ENCODE results near the gene UQCC5.
"Not testable (repeated sequence)": the region's sequence is repeated elsewhere in the genome, so short reads cannot be mapped to it uniquely, and the experiment has no call there.

Gene UQCC5

DNA sequence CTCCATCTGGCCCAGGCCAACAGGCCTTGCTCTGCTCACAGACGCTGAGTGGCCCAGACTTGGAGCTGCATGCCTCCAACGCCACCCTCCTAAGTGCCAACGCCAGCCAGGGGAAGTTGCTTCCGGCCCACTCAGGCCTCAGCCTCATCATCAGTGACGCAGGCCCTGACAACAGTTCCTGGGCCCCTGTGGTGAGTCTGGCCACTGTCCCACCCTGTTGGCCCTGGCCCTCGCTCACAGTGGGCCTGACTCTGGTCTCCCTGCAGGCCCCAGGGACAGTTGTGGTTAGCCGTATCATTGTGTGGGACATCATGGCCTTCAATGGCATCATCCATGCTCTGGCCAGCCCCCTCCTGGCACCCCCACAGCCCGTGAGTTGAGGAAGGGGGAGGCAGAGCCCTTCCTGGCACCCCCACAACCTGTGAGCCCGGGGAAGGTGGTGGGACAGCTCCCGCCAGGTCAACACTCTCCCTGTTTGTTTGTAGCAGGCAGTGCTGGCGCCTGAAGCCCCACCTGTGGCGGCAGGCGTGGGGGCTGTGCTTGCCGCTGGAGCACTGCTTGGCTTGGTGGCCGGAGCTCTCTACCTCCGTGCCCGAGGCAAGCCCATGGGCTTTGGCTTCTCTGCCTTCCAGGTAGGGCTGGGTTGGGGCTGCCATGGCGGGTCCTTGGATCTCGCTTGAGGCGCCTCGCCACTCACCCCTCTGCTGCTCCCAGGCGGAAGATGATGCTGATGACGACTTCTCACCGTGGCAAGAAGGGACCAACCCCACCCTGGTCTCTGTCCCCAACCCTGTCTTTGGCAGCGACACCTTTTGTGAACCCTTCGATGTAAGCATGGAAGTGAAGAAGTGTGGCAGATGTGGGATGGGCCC, 12.8 kb upstream of the UQCC5 start:
- DNase-seq: no peak

DNA sequence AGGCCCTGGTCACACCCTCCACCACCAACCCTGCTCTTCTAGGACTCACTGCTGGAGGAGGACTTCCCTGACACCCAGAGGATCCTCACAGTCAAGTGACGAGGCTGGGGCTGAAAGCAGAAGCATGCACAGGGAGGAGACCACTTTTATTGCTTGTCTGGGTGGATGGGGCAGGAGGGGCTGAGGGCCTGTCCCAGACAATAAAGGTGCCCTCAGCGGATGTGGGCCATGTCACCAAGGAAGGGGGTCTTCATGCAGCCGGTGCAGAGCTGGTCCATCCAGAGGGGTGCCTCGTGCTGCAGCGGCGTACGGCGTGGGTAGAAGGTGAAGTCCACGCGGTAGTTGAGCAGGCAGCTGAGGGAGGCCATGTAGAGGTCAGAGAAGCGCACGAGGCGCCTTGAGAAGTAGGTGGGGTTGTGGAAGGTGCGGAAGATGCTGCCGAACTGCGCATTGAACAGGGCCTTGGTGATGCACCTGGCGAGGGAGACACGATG, 12.1 kb upstream of the UQCC5 start:
- DNase-seq: no peak

DNA sequence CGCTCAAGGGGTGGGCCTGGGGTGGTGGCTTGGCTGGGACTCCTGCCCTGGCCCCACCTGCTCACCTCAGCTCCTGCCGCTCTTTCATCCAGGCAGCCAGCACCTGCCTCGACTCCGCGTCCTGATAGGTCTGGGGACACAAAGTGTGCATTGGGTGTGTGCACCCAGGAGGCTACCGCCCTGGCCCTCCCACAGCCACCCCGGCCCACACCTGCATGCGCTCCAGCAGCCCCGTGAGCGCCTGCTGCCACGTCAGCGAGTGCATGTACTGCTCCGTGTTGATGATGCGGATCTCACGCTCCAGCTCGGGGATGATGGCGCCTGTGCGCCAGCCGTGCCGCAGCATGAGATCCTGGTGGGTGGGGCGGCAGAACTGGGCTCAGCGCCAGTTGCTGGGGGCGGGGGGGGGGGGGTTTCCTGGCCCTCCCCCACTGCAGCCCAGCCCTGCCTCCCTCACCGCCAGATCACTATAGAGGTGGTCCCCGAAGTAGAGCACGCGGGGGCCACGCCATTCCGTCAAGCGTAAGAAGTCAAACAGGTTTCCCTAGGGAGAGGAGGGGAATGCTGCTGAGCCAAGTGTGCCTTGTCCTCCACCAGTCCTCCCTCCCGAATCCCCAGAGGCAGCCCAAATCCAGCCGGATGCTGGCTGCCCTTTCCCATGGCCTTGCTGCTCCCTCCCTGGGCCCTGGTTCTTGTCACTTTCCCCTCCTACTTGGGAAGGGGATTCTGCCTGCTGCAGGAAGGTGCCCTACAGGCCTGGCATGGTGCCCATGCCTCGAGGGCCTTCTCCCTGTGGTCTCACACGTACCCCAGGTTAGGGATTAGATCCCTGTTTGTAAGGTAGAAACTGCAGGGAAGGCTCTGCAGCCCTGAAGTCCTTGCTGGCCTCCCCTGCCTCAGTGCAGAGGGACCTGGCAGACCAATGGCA, 11.4 kb upstream of the UQCC5 start:
- no peak for DNase-seq

DNA sequence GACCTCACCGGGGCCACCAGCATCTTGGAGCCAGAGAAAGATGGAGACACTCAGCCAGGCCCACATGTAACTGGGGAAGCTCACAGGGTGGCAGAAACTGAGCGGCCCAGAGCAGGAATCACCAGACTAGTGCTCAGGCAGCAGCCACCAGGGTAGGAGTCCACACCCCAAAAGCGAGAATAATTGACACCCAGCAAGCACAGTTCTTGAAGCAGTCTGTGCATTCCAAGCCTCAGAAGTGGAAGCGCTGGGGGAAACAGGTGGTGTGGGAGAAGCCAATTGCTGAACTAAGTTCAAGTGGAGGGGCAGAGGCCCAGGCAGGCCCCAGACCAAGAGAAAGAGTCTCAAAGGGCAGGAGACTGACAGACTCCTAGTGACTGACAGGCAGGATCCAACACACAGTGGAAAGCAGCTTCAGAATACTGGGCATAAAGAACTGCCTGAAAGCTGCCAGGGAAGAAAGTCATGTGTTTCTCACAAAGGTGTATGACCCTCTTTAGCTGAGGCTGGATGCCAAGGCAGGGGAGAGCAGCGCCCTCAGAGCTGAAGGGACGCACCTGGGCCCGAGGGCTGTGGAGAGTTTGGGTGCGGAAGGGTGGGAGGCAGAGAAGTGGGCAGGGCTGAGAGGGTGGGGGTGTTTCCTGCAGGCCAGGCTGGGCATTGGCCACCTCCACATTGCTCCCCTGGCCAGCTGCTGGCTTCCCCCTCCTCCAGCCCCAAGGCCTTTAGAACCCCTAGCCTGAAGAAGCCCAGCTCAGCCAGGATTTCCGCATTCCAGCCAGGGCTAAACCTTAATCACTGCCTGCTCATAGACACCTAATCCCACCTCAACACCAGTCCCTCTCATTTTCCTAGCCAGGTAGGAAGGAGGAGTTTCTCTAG, 10.5 kb upstream of the UQCC5 start:
- no peak for DNase-seq

DNA sequence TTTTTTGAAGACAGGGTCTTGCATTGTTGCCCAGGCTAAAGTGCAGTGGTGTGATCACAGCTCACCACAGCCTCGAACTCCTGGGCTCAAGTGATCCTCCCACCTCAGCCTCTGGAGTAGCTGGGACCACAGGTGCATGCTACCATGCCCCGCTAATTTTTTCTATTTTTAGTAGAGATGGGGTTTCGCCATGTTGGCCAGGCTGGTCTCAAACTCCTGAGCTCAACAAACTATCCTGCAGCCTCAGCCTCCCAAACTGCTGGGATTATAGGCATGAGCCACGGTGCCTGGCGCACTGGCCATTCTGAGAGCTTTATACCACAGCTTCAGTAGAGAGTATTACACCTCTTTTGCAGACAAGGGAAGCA, 9.8 kb upstream of the UQCC5 start:
- DNase-seq: not testable (repeated sequence)

DNA sequence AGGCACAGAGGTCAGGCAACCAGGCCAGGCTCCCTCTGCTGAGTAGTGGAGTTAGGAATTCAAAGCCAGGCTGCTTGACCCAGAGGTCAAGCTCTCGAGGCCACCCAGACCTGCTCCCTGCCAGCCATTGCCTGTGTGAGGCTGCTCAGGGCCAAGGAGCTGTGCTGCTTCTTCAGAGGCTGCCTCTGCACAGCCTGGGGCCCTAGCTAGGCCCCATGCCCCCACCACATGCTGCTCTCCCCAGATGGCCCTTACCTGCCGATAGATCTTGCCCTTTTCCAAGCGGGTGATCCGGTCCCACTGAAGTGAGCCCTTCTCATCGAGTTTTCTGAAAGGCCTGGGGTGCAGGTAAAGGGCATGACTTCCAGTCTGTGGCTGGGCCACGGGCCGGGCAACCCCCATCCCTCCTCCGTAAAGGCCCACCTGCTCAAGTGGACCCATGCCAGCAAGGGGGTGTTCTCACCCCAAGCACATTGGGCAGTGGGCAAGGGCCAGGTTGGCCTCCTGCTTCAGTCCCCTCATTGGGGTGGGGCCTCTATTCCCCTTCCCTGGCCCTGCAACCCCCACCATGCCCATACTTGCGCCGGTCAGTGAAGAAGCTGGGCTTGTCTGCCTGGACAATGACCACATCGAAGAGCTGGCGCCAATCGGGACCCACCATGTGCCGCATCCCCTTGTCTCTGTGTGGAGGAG, 9.2 kb upstream of the UQCC5 start:
- DNase-seq: no peak

DNA sequence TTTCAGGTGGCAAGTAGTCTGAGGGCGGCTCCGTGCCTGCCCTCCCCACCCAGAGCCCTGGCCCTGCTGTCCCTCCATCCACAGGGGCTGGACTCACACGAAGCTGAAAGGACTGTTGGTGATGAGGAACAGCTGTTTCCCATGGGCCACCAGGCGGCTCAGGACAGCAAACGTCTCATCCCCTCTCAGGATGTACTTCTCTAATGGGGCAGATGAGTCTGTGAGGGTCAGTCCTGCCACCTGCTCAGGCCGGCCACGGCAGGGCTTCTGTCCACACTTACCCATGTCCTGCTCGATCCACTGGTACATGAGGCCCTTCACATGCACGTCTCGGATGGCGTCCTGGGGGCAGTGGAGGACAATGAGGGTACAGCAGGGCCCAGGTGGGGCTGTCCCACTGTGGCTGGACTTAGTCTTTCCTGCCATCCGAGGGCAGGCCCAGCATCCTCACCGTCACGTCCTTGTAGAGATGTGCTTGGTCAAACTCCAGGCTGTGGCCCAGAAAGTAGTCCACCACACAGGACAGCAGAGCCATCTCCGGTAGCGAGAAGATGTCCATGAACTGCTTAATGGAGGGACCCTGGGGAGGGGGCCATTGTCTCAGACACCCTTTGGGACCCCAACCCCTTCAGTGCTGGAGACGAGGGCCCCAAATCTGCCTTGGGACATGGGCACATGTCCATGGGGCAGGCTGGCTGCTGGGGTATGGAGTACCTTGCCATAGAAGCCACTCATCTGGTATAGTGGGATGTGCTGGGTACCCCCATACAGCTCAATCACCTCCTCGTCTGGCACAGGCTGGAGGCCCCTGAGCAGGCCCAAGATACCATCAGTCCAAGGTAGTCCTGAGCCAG, 8.4 kb upstream of the UQCC5 start:
- no peak for DNase-seq

DNA sequence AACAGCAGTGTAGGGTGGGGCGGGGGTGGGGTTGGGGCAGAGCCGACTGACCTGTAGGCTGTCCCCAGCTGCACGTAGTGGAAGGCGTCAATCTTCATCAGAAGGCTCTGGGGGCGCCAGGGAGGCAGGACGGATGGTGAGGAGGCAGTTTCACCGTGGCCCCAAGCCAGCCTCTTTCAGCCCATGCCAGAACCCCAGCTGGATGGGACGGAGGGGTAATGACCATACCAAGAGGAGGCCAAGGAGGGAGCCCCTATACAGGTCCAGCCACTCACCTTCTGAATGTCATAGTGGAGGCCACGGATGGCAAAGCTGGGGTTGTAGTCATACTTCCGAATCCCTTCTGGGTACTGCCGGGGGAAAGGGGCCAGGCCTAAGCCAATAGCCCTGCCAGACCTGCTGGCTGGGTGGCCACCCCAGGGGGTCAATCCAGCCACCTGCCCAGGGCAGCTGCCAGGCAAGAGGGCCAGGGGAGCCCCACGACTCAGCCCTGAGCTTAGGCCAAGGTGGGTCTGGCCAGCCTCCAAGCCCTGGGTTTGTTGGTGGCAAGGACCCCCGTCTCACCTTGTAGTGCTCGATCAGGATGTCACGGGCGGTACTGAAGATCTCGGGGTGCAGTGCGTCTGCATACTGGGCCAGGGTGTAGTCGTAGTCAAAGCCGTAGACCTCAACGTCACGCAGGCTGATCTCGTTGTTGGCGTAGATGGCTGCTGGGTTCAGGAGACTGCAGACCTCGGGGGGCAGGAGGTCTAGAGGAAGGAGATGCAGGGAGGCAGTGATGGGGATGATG, 7.6 kb upstream of the UQCC5 start:
- no peak for DNase-seq

DNA sequence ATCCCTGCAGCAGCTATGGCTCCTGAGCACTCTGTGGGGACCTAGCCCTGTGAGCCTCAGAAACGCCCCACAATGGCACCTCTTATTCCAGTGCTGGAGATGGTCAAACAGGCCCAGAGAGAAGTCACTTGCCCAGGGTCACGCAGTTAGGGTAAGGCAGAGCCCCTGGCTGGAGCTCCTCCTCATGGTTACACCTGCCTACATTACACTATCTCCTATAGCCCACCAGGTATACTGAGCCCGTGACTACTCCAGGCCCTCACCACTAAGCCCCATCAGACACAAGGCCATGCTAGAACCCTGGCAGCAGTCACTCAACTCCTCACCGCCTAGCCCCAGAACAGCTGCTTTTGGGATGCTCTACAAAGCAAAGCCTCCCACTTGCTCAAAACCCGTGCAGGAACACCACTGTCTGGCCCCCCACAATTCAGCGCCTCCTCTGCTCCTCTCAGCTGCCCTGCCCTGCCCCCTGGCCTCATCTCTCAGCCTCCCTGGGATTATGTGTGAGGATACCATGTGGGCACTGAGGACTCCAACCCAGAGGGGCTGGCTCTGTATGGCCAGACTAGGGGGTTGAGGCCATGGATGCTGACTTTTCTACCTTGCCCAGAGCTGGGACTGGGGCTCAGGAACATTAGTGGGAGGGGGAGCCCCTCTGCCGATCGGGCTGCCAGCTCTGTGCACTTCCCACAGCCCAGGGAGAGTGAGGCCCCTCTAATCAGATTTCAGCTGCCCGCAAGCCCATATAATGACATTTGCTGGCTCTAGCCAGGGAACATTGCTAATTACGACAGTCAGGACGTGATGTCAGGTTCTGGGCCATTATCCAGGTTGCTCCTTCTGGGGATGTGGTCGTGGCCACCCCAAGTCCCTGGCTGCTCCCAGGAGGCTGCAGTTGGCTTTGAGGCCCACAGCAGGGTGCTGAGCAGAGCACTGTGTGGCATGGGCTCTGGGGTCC, 6.8 kb upstream of the UQCC5 start:
- no peak for DNase-seq

DNA sequence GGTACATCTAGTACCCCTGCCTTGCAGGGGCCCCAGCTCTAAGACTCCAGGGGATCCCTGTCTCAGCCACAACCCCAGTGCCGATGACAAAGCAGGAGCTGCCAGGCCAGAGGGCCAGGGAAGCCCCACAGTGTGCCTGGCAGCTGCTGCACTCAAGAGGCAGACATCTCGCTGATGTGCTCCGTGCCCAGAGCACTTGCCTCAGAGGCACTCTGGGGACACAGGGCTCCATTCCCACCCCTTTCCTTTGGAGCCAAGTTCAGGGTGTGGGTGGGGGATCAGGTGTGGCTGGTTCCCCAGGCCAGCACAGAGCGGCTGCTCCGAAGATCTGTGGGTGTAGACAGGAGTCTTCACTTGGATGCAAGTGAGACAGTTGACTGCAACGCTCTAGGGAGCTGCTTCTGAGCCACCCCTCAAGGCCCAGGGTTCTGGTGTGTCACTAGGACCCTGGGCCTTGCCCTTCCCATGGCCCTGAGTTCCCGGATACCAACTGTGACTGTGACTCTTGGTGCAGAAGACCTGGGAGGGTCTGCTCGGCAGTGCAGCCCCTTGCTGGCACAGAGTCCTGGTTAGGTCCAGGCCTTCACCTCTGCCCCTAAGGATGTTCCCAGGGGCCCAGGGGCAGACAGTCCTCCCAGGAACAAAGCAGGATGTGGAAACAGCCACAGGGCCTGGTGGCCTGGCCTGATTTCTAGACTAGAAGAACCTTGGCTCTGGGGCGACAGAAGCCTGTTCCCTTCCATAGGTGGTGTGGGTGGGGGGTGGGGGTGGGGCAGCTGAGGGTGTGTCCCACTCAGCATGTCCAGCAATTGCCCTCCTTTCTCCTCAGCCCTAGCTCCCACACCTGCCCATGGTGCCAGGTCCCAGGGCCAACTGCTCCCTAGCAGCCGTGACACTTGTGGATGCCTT, 5.2 kb upstream of the UQCC5 start:
- DNase-seq: no peak

DNA sequence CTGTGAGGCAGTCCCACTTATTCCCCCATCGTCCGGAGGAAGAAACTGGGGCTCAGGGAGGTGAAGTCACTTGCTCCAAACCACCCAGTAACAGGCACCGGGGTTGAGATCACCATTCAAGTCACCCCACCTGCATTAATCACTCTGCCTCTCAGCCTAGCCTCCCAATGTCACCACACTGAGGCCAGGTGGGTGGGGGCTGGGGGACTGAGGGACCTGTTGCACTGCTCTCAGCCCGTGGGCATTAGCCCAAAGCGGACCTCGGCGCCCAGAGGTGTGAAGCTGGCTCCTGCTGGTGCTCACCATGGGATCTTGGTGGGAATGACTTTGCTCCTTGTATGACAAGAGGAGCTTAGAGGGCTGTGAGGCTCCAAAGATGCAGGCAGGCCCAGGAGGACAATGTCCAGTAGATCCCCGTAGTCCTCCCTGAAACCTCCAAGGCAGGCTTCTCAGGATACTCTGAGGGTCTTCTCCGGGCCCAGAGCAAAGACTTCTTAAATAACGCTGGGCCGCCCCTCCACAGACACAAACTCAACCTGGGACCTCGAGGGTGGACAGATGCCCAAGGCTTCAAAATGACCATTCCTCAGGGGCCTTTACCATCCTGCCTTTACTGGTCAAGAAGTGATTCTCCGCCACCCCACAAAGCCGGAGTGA, 4.4 kb upstream of the UQCC5 start:
- DNase-seq: no peak

DNA sequence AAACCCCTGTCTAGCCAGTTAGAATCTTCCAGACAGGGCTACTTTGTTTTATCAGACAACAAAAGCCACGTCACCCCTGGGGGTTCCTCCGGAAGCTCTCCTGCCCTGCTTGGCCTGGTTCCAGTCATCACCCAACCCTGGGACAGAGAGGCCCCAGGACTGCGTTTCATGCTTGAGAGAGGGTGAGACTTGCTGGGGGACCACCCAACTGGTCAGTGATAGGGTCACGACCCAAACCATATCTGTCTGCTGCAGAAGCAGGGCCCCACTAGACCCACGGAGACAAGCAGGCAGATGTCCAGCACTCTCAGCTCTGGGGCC, 3.9 kb upstream of the UQCC5 start:
- no peak for DNase-seq

DNA sequence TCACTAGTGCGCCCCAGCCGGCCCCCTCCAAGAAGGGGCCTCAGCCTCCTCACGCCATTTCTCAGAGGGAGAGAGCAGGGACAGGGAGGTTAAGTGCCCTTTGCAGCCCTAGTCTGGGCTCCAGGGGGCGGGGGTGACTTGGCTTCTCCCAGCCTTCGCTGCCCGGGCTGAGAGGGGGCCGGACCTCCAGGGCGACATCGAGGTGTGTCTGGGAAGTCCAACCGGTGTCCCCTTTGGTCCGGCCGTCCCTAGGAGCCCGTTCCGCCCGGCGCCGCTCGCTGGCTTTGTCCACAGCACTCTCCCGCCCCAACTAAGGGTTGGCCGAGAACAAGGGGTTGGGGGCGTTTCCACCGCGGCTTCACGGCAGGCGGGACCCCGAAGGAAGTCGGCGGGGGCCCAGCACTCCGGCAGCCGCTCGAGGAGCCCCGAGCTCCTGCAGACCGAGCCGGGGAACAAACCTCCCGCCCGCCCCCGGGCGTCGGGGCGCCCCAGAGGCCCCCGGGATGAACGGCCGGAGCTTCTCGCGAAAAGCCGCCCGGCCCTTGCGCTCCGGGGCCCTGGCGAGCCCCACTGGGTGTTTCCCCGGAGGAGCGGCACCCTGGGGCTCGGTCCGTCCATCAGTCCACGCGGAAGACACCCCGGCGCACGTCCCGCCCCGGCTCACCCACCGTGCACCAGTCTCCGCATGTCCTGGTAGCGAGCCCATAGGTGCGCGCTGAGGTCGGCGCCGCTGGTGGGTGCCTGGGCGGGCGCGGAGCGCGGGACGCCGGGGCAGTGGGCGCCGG, 3.4 kb upstream of the UQCC5 start:
- no peak for DNase-seq

DNA sequence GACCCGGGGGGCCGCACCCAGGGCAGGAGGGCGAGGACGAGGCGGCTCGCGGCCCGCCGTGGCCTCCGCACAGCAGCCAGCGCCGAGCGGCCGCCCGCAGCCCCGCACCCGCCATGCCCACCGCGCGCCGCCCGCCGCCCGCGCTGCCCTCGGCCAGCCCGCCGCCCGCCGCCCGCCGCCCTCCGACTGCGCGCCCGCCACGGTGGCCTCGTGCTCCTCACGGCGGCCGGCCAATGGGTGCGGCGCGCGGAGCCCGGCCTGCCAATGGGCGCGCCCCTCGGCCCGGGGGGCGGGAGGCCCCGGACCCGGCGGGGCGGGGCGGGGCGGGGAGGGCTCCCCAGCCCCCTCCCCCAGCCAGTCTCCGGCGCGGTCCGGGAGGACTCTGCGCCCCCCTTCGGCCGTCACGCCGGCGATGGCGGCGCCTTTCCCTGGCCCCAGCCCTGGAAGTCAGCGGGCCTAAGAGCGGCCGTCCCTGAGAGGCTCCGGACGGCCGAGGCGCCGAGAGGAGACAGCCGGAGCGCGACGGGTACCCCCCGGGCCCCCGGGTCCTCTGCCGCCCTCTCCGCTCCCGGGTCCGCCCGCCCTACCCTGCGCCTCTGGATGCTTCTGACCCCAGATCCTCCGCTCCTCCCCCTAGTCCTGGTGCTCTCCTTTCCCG, 2.7 kb upstream of the UQCC5 start, which contains the start of gene NT5DC2:
Gene NT5DC2, minus strand, starts transcription at position 235 of the 658 bp plus-strand sequence. Its CDS starts 120 bp downstream, at position 115.
- peak; percentile 57 for DNase-seq

DNA sequence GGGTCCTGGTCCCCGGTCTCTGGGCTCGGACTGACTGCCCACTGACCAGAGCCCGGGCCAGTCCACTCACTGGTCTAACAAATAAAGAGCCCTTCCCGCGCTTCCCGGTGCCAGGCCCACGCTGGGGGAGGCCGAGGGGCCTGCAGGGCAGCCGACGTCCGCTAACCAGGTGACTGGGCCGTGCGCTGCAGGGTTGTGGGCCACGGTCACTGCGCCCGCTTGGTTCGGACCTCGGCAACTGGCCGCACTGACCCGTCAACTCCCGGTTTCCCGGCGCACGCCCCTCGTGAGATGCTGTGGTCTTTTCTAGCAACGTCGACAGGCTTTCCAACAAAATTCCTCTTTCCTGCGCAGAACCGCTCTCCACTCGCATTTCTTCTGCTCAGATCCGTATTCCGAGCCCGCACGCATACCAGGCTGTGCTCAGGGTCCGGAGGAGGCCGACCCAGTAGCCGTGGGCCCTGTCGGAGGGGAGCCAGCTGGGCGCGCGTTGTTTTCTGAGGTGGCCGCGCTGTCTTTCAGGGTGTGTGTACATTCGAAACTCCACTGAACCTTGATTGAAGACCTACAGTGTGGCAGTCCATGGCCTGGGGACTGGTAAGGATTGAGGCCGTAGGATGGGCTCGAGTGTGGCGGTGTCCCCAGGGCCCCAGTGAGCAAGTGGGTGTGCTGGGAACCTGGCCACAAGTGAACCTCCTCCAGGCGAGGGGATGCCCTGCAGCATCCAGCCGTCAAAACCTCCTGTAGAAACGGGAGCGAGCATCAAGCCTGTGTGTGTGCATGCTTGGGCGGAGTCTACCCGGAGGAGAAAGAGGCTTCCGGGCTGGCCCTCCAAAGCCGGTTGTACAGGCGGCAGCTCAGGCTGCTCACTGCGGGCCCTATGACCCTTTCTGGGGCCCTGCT, 1.9 kb upstream of the UQCC5 start:
- peak; percentile 42 for DNase-seq

Data from NCI-H1092 (cell line).